ENCODE results near the gene TIMM10. TPM values are rescaled to one million over a fixed set of nuclear protein-coding genes. Genes with fewer than 3 reads are reported as not detected.
A peak's percentile ranks its signal among the peaks of the same experiment; 100 is the strongest.

Gene TIMM10, protein sequence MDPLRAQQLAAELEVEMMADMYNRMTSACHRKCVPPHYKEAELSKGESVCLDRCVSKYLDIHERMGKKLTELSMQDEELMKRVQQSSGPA
- polyA plus RNA-seq (ENCODE audit: insufficient read length) = 32.4 TPM
- long read RNA-seq, donor 1, transcript TIMM10-201 (3 exons, 680 nt) = major isoform, 74 of 74 reads
- long read RNA-seq, donor 1, partial matches to known transcripts = 0 of 74 reads
- long read RNA-seq, donor 1, other reads (novel, unspliced or antisense) = 0 of 74 reads
- long read RNA-seq, donor 2, transcript TIMM10-201 (3 exons, 680 nt) = major isoform, 43 of 44 reads
- long read RNA-seq, donor 2, partial matches to known transcripts = 0 of 44 reads
- long read RNA-seq, donor 2, other reads (novel, unspliced or antisense) = 0 of 44 reads
- long read RNA-seq, donor 3, transcript TIMM10-201 (3 exons, 680 nt) = major isoform, 32 of 33 reads
- long read RNA-seq, donor 3, partial matches to known transcripts = 0 of 33 reads
- long read RNA-seq, donor 3, other reads (novel, unspliced or antisense) = 0 of 33 reads
- long read RNA-seq, donor 4, transcript TIMM10-201 (3 exons, 680 nt) = major isoform, 19 of 19 reads
- long read RNA-seq, donor 4, partial matches to known transcripts = 0 of 19 reads
- long read RNA-seq, donor 4, other reads (novel, unspliced or antisense) = 0 of 19 reads
- long read RNA-seq, donor 5, transcript TIMM10-201 (3 exons, 680 nt) = major isoform, 85 of 102 reads
- long read RNA-seq, donor 5, transcript TIMM10-202 (3 exons, 530 nt) = minor isoform, 7 of 102 reads
- long read RNA-seq, donor 5, partial matches to known transcripts = 10 of 102 reads
- long read RNA-seq, donor 5, other reads (novel, unspliced or antisense) = 0 of 102 reads
- long read RNA-seq, donor 6, transcript TIMM10-201 (3 exons, 680 nt) = major isoform, 85 of 88 reads
- long read RNA-seq, donor 6, partial matches to known transcripts = 0 of 88 reads
- long read RNA-seq, donor 6, other reads (novel, unspliced or antisense) = 0 of 88 reads
- long read RNA-seq, donor 7, transcript TIMM10-201 (3 exons, 680 nt) = major isoform, 88 of 92 reads
- long read RNA-seq, donor 7, partial matches to known transcripts = 0 of 92 reads
- long read RNA-seq, donor 7, other reads (novel, unspliced or antisense) = 0 of 92 reads
- long read RNA-seq, donor 8, transcript TIMM10-201 (3 exons, 680 nt) = major isoform, 12 of 12 reads
- long read RNA-seq, donor 8, partial matches to known transcripts = 0 of 12 reads
- long read RNA-seq, donor 8, other reads (novel, unspliced or antisense) = 0 of 12 reads

DNA sequence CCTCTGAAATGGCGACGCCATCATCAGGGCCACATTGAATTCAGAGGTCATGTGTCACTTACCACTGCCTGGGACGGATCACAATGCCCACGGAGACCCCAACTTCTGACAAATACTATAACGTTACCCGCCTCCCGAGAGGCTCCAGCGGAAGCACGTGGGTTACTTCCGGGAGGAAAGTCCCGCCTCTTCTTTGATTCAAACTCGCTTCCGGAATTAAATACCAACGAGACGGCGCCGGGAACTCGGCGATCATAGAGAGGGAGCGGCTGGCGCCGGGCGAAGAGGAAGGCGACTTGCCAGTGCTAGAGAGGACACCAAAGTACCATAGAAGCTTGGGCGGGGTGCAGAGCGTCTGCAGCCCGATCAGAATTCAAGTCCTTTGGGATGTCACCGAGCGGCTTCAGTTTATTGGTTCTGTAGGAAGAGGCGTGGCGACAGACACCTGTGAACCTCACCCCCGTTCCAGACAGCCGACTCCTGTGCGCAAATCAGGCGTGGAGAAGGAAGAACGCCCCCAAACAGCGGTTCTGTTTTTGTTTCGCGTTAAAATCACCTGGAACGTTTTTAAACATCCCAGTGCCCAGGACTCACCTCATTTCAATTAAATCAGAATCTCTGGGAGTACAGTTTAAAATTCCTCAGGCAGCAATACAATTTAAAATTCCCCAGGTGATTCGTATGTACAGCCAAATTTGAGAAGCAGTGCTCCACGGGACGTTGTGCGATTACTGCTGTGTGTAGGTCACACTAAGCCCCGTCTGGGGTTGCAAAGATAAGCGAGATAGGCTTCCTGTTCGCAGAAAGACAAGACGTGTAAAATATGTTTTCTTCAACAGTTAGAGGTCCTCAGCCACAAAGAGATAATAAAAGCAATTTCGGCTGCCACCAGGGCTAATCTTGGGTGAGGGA lies at the start of gene TIMM10:
Gene TIMM10, minus strand, starts transcription at position 159 of the 912 bp plus-strand sequence. CDS start 565 bp downstream, outside the sequence.
- DNase-seq = peak; percentile 95

DNA sequence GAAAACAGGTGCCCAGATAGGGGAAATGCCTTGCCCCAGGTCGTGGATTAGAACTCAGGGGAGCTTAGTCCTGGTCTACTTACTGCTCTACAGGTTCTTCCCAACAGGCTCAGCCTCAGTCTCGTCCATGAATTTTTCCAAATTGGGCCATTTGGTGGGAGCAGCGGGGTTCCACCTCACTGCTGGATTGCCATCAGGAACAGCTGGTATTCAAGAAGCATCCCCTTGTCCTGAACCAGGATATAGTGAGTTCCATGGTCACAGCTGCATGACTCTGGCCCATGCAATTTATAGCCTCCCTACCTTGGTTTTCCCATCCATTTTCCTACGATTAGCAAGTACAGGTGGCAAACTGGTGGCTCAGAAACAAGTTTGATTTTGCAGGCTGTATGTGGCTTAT lies 43.5 kb upstream of the TIMM10 start:
- no peak for DNase-seq

DNA sequence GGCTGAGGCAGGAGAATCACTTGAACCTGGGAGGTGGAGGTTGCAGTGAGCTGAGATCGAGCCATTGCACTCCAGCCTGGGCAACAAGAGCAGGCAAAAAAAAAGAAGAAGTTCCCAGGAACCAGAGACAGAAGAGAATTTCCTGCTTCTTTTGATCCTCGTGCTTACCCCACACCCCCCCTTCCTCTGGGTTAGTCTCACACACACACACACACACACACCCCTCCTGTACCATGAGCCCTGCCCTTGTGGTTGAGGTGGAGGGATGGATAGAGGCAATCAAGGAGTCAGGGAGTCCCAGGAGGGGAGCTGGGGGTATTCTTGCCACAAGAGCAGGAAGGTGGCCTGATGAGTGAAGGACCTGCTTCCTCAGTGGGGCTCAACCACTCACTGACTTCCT lies 41.1 kb upstream of the TIMM10 start:
- no peak for DNase-seq

DNA sequence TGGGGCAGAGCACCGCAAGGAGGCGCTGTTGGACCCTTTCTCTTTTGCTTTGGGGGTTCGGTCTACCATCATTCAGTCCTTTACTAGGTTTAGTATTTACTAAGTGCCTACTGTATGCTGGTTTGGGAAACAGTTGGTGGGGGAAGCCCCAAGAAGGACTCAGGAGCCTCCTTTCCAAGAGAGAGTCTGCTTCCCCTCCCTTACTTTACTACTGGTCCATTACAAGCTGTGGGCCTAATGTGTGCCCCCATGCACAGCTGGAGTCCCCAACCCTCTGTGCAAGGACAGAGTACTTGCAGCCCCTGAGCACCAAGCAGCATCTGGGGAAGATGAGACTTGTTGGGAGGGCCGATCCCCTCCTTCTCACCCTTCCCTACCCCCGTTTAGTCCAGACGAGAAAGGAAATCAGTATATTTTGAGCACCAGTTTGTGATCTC lies 37.8 kb upstream of the TIMM10 start:
- peak; percentile 83 for DNase-seq

DNA sequence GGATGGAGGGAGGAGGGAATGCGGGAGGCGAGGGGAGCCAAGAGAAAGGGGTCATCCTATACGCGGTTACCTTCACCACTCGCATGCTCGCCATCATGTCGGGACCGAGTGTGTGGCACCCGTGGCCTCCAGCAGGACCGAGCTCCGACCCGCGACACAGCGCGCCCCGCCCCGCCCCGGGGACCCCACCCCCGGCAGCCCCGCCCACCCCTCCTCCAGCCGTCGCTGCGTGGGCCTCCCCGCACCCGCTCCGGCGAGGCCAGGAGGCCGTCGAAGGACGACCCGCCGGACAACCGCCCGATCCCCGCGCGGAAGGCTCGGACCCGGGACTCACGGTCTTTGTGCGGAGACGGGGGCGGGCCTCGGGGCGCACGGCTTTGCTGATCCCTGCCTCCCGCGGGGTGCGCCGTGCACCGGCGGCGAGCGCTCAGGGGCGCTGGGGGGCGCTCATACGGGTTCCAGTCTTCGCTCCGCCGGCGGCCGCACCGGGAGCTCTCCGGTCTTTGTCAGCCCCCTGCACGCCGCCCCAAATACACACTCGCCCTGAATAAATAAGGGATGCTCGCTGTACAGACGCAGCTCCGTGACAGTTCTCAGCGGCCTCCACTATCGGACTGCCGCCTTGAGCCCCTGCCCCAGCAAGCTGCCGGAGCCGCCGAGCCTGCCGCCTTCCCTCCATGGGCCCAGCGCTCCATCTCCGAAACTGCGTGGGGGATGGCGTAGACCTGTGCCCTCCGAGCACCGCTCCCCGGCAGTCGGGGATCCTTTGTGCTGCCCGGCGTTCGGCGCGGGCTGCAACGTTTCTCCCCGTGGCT lies 37.2 kb upstream of the TIMM10 start, which contains the start of gene UBE2L6:
Gene UBE2L6, minus strand, starts transcription at position 158 of the 815 bp plus-strand sequence. Its CDS starts 61 bp downstream, at position 97.
- peak; percentile 49 for DNase-seq

DNA sequence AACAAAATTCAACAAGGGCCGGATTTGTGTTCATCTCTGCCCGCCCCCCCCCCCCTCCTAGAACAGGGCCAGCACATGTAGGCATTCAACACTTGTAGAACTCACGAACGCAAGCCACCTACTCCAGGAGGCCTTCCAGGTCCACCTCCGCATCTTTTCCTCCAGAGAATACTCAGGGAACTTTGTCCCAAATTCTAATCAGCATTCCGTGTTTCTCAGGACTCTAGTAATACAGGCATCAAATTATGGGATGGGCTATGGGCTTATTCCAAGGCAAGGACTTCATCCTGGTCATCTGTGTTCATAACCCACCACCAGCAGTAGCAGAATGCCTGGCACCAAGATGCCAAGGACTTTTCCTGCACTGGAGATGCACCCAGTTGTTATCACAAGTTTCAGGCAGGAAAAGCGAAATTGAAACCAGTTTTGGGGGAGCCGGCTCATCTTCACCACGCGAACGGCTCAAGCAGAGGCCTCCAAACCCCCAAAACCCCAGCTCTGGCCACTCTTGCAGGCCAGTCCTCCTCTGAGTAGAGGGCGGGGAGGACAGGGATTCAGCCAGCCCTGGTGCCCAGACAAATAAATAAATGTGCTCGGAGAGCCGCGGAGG lies 36.5 kb upstream of the TIMM10 start:
- peak; percentile 19 for DNase-seq

DNA sequence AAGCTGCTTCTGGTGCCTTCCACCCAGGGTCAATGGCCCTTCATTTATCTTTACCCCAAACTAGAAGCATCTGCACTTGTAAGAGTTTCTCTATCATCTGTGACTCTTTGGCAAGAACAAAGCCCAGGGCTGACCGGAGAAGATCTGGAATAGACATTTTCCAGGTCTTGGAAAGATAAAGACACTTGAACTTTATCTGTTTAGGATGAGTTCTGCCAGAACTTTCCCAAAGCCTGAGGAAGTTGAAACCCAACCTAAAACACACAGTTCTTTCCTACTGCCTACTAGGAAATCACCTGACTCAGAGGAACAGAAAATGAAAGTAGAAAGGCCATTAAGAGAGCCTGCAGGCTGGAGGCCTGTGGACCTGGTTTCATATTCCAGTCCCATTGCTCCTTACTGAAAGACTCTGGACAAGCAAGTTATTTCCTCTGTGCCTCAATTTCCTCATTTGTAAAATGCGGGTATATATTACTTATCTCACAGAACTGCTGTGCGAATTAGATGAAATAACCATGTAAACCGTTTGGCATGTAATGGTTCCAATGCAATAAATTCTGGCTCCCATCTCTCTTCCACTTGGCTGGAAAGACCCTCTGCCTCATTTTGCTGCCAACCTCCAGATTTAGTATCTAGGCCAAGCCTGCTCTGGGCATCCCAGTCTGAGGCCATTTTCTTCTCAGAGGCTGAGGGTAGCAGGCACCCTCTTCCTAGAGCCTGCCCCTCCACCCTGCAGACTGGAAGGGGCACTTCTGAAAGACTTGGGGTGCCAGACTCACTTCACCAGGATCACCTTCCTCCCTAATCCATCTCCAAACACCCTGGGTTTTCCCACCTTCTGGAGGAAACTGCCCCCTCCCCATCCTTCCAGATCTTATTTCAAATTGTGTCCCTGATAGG lies 35.7 kb upstream of the TIMM10 start:
- peak; percentile 41 for DNase-seq

DNA sequence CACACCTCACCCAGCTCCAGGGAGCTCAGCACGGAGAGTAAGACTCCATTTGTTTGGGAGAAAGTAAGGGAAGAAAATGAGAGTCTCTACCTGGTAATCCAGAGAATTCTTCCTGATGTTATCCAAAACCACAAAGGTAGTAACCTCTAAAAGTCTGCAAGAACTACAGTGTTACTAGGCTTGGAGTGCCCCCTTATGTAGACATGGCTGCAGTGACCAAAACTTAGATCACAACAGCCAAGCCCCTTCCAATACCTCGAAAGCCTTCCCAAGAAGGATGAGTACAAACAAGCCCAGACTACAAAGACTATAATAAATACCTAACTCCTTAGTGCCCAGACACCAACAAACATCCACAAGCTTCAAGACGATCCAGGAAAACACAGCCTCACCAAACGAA lies 32.0 kb upstream of the TIMM10 start:
- DNase-seq = no peak

DNA sequence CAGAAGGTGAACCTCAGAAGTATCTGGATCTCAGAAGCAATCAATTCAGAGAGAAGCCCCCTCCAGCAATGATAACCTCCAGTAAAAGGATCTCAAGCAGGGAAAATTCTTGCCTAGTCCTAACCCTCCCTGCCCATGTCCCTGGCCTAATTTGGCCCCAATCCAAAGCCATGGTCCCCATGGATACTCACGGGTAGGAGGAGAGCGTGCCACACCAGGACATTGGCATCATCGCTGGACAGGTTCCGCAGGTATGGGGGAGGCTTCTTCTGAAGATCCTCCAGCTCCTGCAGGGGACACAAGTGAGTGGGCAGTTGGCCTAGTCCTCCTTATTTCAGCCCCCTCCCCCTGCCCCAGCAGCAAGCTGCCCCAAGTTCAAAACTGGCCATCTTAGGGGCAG lies 29.6 kb upstream of the TIMM10 start:
- DNase-seq = no peak

DNA sequence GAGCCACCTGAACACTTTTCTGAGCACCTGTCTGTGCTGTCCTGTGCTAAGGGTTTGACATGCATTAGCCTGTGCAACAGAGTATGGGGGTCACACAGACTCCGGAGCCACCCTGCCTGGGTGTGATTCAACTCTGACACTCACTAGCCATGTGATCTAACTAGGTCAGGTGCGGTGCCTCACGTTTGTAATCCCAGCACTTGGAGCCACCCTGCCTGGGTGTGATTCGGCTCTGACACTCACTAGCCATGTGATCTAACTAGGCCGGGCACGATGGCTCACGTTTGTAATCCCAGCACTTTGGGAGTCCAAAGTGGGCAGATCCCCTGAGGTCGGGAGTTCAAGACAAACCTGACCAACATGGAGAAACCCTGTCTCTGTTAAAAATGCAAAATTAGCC lies 25.5 kb upstream of the TIMM10 start:
- DNase-seq = no peak

DNA sequence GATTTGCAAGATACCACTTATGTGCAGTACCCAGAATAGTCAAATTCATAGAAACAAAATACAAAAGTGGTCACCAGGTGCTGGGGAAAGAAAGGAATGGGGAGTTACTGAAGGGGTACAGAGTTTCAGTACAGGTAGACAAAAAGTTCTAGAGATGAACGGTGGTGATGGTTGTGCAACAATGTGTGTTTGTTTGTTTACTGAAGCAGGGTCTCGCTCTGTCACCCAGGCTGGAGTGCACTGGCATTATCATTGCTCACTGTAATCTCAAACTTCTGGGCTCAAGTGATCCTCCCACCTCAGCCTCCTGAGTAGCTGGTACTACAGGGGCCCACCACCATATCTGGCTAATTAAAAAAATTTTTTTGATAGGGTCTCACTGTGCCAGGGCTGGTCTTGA lies 24.8 kb upstream of the TIMM10 start:
- no peak for DNase-seq

DNA sequence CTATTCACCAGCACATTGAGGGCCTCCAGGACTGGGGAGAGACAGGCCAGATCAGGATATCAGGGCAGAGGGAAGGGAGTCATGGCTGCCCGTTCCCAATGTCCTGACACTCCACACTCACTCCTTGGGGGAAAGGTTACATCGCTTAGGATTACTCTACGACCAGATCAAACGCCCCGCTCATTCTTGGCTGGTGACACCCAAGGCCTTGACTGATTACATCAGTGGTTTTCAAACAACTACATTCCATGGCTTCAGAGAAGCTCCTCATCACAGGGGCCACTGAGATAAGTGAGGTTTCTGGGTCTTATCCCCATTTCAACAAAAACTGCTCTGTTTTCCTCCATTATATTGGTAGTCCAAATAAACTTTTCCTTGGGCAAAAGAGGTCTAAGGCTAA lies 21.9 kb upstream of the TIMM10 start:
- no peak for DNase-seq

DNA sequence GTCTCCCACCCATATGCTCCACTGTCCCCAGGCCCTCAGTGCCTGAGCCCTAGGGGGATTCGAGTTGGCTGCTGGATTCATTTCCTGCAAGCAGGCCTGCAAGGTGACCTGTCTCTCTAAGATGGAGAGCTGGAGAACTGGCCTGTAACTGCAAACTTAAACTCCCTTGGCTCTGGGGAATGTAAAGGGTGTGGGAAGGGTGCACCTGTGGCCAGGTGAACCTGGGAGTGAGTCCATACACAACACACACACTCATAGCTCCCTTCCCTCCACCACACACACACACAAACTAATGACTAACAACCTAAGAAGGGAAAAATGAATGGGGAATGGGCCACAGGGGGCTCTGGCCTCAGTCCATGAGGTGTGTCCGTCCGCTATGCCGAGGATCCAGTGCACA lies 21.4 kb upstream of the TIMM10 start:
- no peak for DNase-seq

DNA sequence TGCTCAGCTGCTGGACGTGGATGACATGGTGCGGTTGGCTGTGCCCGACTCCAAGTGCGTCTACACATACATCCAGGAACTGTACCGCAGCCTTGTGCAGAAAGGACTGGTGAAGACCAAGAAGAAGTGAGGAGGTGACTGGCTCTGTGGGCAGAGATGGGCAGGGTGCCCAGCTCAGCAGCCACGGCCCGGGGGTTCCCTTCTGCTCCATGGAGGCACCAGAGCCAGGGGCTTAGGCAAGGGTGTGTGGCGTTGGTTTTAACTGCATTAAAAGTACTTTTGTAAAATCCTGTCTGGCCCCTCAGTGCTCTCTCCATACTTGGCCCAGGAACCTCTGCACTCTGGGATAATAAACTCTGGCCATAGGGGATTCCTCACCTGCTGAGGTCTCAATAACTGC lies 19.4 kb upstream of the TIMM10 start:
- DNase-seq = no peak

DNA sequence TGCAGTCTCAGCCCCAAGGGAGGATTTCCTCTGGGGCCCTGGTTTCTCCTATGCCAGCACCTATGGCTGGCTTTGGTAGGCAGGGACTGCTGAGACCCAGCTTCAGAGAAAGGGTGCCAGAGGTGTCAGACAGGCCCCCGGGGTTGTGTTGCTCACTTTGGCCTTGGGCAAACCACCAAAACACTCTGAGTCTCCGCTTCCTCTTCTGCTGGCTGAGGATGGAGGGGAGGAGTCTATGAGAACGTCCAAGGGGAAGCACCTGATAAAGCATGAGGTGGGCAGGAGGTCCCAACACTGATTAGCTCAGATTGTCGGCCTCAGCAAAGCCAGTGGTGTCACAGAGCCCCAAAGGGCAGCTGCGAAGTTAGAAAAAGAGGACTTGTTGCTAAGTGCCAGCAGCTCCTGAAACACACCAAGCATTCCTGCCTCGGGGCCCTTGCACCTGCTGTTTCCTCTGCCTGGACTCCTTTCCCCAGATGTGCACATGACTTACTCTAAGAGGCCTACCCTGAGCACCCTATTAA lies 17.4 kb upstream of the TIMM10 start:
- no peak for DNase-seq

DNA sequence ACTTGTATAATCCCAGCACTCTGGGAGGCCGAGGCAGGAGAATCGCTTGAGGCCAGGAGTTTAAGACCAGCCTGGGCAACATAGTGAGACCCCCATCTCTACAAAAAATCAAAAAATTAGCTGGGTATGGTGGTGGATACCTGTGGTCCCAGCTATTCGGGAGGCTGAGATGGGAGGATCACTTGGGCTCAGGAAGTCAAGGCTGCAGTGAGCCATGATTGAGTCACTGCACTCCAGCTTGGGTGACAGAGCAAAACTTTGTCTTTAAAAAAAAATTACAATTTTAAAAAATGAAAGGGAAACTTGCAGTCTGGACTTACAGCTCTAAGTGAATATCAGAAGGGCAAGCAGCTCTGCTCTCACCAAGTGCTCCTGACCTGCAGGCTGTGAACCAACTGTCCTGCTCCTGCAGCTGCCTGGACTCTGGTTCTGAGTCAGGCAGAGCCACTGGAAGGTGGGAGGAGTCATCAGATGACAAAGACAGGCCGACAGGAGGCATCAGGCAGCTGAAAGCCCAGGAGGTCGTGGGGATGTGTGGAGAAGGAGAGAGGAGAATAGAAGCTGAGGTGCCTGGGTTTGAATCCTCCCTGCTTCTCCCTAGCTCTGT lies 16.4 kb upstream of the TIMM10 start:
- DNase-seq = no peak

DNA sequence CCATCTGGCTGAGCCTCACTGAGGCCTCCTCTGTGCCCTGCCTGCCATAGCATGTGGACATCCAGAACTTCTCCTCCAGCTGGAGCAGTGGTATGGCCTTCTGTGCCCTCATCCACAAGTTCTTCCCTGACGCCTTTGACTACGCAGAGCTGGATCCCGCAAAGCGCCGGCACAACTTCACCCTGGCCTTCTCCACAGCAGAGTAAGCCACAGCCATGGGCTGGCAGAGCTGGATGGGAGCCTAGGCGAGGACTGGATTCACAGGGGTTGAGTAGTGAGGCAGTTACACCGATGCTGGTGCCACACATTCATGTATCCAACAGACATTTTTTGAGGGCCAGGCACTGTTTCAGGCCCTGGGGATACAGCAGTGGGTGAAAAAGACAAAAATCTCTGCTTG lies 15.9 kb upstream of the TIMM10 start:
- DNase-seq = no peak

DNA sequence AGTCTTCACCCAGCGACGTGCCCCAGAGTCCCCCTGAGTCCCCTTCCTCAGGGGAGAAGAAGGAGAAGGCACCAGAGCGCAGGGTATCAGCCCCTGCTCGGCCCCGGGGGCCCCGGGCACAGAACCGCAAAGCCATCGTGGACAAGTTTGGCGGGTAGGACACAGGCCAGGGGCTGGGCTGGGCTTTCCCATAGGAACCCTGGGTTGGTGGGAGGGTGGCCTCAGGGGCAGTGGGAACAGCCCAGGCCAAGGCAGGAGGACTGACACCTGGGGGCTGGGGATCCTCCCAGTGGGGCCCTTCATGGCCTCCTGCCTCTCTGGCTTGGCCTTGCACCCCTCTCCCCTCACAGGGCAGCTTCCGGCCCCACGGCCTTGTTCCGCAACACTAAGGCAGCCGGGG lies 15.3 kb upstream of the TIMM10 start:
- no peak for DNase-seq
